Astrocyte (in vitro differentiated cells and primary cell): Measurements from ENCODE around the gene PCDH7. TPM values are rescaled to one million over a fixed set of nuclear protein-coding genes. Genes with fewer than 3 reads are reported as not detected.

Experiments used
- DNase-seq: peaks from one replicate; pipeline ENCODE4 v3.0.0-alpha.2; 2010; ENCODE audit warnings: low read depth
- FAIRE-seq: peaks from 2 replicates; lab custom pipeline; 2011; peaks lifted over from hg19 to GRCh38; lab: Jason Lieb, UNC
- H2AFZ ChIP-seq: 2 replicates; pipeline ENCODE4 v1.6.0; 2012; ENCODE audit warnings: low read depth, low read length, inconsistent platforms
- H3K27ac ChIP-seq: 2 replicates; pipeline ENCODE4 v1.5.1; 2011; ENCODE audit warnings: low read depth, low read length, inconsistent platforms
- H3K27me3 ChIP-seq: 2 replicates; pipeline ENCODE4 v1.6.0; 2011; ENCODE audit warnings: low read length, inconsistent platforms; ENCODE audit not compliant: insufficient read depth
- H3K36me3 ChIP-seq: 2 replicates; pipeline ENCODE4 v1.5.1; 2011; ENCODE audit warnings: low read length, inconsistent platforms; ENCODE audit not compliant: insufficient read depth
- H3K4me1 ChIP-seq: 2 replicates; pipeline ENCODE4 v1.5.1; 2011; ENCODE audit warnings: low read length, inconsistent platforms; ENCODE audit not compliant: insufficient read depth
- H3K4me2 ChIP-seq: 2 replicates; pipeline ENCODE4 v1.6.0; 2012; ENCODE audit warnings: low read length, inconsistent platforms
- H3K4me3 ChIP-seq: 2 replicates; pipeline ENCODE4 v1.5.1; 2011; ENCODE audit warnings: low read depth, mild to moderate bottlenecking, low read length, inconsistent platforms; ENCODE audit not compliant: insufficient read depth
- H3K79me2 ChIP-seq: 2 replicates; pipeline ENCODE4 v1.6.0; 2012; ENCODE audit warnings: mild to moderate bottlenecking, low read length, inconsistent platforms; ENCODE audit not compliant: insufficient read depth
- H3K9ac ChIP-seq: 2 replicates; pipeline ENCODE4 v1.6.0; 2012; ENCODE audit warnings: mild to moderate bottlenecking, low read length, inconsistent platforms
- H3K9me3 ChIP-seq: 2 replicates; pipeline ENCODE4 v1.5.1; 2012; ENCODE audit warnings: low read depth, mild to moderate bottlenecking, low read length, inconsistent platforms; ENCODE audit not compliant: insufficient read depth
- H4K20me1 ChIP-seq: 2 replicates; pipeline ENCODE4 v1.6.0; 2012; ENCODE audit warnings: low read length, inconsistent platforms; ENCODE audit not compliant: insufficient read depth
- H3K27ac Mint-ChIP-seq: one replicate; pipeline ENCODE4 v1.8.0; 2021; ENCODE audit warnings: mild to moderate bottlenecking, mixed read lengths; ENCODE audit not compliant: unreplicated experiment
- H3K27me3 Mint-ChIP-seq: one replicate; pipeline ENCODE4 v1.8.0; 2021; ENCODE audit warnings: low read depth, mixed read lengths; ENCODE audit not compliant: unreplicated experiment
- H3K36me3 Mint-ChIP-seq: one replicate; pipeline ENCODE4 v1.8.0; 2021; ENCODE audit warnings: low read depth, mixed read lengths; ENCODE audit not compliant: unreplicated experiment
- H3K4me1 Mint-ChIP-seq: one replicate; pipeline ENCODE4 v1.8.0; 2021; ENCODE audit warnings: low read depth, mixed read lengths; ENCODE audit not compliant: unreplicated experiment
- H3K4me3 Mint-ChIP-seq: one replicate; pipeline ENCODE4 v1.8.0; 2021; ENCODE audit warnings: mild to moderate bottlenecking, moderate library complexity, mixed read lengths; ENCODE audit not compliant: unreplicated experiment
- H3K9me3 Mint-ChIP-seq: one replicate; pipeline ENCODE4 v1.8.0; 2021; ENCODE audit warnings: mild to moderate bottlenecking, mixed read lengths; ENCODE audit not compliant: unreplicated experiment
- EZH2 ChIP-seq: IDR thresholded peaks from 2 replicates; pipeline ENCODE4 v1.6.1; 2012; ENCODE audit warnings: mild to moderate bottlenecking, low read length, inconsistent platforms; ENCODE audit not compliant: insufficient read depth
- total RNA-seq: library from RNA; stranded (reverse); gene quantifications from 2 replicates; pipeline ENCODE4 v1.2.1, GENCODE V29; 2021
- TF ChIP-seq, protein P1 (sequence below): IDR thresholded peaks from 2 replicates; pipeline ENCODE4 v1.5.1; 2011; ENCODE audit warnings: low read depth, mild to moderate bottlenecking, inconsistent platforms, low read length, moderate library complexity; ENCODE audit not compliant: insufficient read depth

The PCDH7 gene
- total RNA-seq, 1 donor from 2014 or later = 40.8 TPM

- Histone ChIP-seq H3K9me3 (no peaks in the 10 kb centered on the region), H4K20me1 (peaks cover 33% of the 10 kb centered on the region), H3K4me2 (peak overlapping the region; percentile 33), H2AFZ (no peak overlapping the region), H3K36me3 (no peaks in the 10 kb centered on the region), H3K9ac (no peak overlapping the region), H3K4me3 (no peak overlapping the region), H3K79me2 (peaks cover 68% of the 10 kb centered on the region), H3K27me3 (no peaks in the 10 kb centered on the region), H3K4me1 (peaks cover 19% of the 10 kb centered on the region), H3K27ac (no peak overlapping the region)
- Mint-ChIP-seq H3K4me1 (peaks cover 18% of the 10 kb centered on the region), H3K27me3 (peaks cover 9% of the 10 kb centered on the region), H3K27ac (no peak overlapping the region), H3K9me3 (peaks cover 3% of the 10 kb centered on the region), H3K4me3 (no peak overlapping the region), H3K36me3 (peaks cover 3% of the 10 kb centered on the region)
- no peak for DNase-seq
- no peak for FAIRE-seq
- TF ChIP-seq, protein P1, sequence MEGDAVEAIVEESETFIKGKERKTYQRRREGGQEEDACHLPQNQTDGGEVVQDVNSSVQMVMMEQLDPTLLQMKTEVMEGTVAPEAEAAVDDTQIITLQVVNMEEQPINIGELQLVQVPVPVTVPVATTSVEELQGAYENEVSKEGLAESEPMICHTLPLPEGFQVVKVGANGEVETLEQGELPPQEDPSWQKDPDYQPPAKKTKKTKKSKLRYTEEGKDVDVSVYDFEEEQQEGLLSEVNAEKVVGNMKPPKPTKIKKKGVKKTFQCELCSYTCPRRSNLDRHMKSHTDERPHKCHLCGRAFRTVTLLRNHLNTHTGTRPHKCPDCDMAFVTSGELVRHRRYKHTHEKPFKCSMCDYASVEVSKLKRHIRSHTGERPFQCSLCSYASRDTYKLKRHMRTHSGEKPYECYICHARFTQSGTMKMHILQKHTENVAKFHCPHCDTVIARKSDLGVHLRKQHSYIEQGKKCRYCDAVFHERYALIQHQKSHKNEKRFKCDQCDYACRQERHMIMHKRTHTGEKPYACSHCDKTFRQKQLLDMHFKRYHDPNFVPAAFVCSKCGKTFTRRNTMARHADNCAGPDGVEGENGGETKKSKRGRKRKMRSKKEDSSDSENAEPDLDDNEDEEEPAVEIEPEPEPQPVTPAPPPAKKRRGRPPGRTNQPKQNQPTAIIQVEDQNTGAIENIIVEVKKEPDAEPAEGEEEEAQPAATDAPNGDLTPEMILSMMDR = no peak
- no peak for TF ChIP-seq EZH2
Measured at GRCh38 chr4:30727409-30727808, 7.2 kb downstream of the PCDH7 start.

DNA sequence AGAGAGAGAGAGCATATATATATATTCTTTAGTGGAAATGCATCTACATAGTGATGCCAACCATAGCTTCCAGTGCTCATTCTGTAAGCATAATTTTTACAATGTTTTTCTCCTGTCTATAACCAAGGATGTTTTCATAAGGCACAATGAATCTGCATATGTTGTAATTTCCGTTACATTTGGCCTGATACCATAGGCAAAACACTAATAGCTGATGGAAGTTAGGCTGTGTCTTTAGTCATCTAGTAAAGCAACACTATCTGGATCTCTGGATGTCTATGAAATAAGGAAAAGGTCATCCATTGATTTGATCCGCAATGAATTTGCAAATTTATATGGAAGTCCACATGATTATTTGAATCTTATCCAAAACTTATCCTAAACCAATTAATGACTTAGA lies 8.1 kb downstream of the PCDH7 start:
- no peak overlapping the region for H3K9ac ChIP-seq
- no peak overlapping the region for H3K4me2 ChIP-seq
- Mint-ChIP-seq H3K4me3 (no peak overlapping the region), H3K9me3 (peaks cover under 1% of the 10 kb centered on the region), H3K4me1 (peaks cover 15% of the 10 kb centered on the region), H3K36me3 (peaks cover 3% of the 10 kb centered on the region), H3K27ac (no peak overlapping the region), H3K27me3 (peaks cover 4% of the 10 kb centered on the region)
- DNase-seq (no peak), FAIRE-seq (no peak)
- H3K27me3 ChIP-seq = no peaks in the 10 kb centered on the region
- TF ChIP-seq EZH2 = no peak
- TF ChIP-seq, protein P1 = no peak
- H3K27ac ChIP-seq = no peak overlapping the region
- no peaks in the 10 kb centered on the region for H3K9me3 ChIP-seq
- H2AFZ ChIP-seq = no peak overlapping the region
- peaks cover 59% of the 10 kb centered on the region for H3K79me2 ChIP-seq
- H3K4me3 ChIP-seq = no peak overlapping the region
- H3K36me3 ChIP-seq = no peaks in the 10 kb centered on the region
- peaks cover 15% of the 10 kb centered on the region for H3K4me1 ChIP-seq
- H4K20me1 ChIP-seq = peaks cover 24% of the 10 kb centered on the region

- Histone ChIP-seq H3K4me1 (peaks cover 11% of the 10 kb centered on the region), H4K20me1 (no peaks in the 10 kb centered on the region), H3K79me2 (no peaks in the 10 kb centered on the region), H3K4me2 (no peak overlapping the region), H3K4me3 (no peak overlapping the region), H3K9ac (no peak overlapping the region), H3K9me3 (no peaks in the 10 kb centered on the region), H2AFZ (no peak overlapping the region), H3K27me3 (no peaks in the 10 kb centered on the region), H3K36me3 (no peaks in the 10 kb centered on the region), H3K27ac (no peak overlapping the region)
- no peak for TF ChIP-seq EZH2
- TF ChIP-seq, protein P1 = no peak
- Mint-ChIP-seq H3K36me3 (peaks cover 5% of the 10 kb centered on the region), H3K4me3 (no peak overlapping the region), H3K9me3 (no peaks in the 10 kb centered on the region), H3K4me1 (peaks cover 4% of the 10 kb centered on the region), H3K27ac (no peak overlapping the region), H3K27me3 (no peaks in the 10 kb centered on the region)
- DNase-seq (no peak), FAIRE-seq (no peak)
Measured at GRCh38 chr4:30743897-30744296, 23.7 kb downstream of the PCDH7 start.
